Smooth muscle cell (in vitro differentiated cells): Measurements from ENCODE around the gene PCDHGA1. TPM values are rescaled to one million over a fixed set of nuclear protein-coding genes. Genes with fewer than 3 reads are reported as not detected.
A peak's percentile ranks its signal among the peaks of the same experiment; 100 is the strongest.

ENCODE experiments used
- DNase-seq: peaks from one replicate; lab custom pipeline; 2025; ENCODE audit not compliant: unreplicated experiment; lab: John Stamatoyannopoulos, UW
- H2AFZ ChIP-seq: fragments of 200-600 bp; sonication (generic); 2 replicates; pipeline ENCODE4 v1.6.0; 2016; ENCODE audit warnings: antibody characterized with exemption, low read depth, mild to moderate bottlenecking
- H3F3A ChIP-seq: fragments of 200-600 bp; sonication (generic); 2 replicates; pipeline ENCODE4 v1.6.0; 2017; ENCODE audit warnings: antibody characterized with exemption, low read depth
- H3K27ac ChIP-seq: fragments of 200-600 bp; sonication (generic); 2 replicates; pipeline ENCODE4 v1.5.1; 2016; ENCODE audit warnings: low read depth, mild to moderate bottlenecking
- H3K27me3 ChIP-seq: fragments of 200-600 bp; sonication (generic); 2 replicates; pipeline ENCODE4 v1.6.1; 2016; ENCODE audit warnings: low read depth, mild to moderate bottlenecking
- H3K36me3 ChIP-seq: fragments of 200-600 bp; sonication (generic); 2 replicates; pipeline ENCODE4 v1.5.1; 2016; ENCODE audit warnings: low read depth
- H3K4me1 ChIP-seq: fragments of 200-600 bp; sonication (generic); 2 replicates; pipeline ENCODE4 v1.5.1; 2016; ENCODE audit warnings: low read depth
- H3K4me2 ChIP-seq: fragments of 200-600 bp; sonication (generic); 2 replicates; pipeline ENCODE4 v1.6.0; 2016; ENCODE audit warnings: mild to moderate bottlenecking
- H3K4me3 ChIP-seq: fragments of 200-600 bp; sonication (generic); 2 replicates; pipeline ENCODE4 v1.5.1; 2016; ENCODE audit warnings: mild to moderate bottlenecking
- H3K79me2 ChIP-seq: fragments of 200-600 bp; sonication (generic); 2 replicates; pipeline ENCODE4 v1.6.0; 2016; ENCODE audit warnings: low read depth, mild to moderate bottlenecking
- H3K9ac ChIP-seq: fragments of 200-600 bp; sonication (generic); 2 replicates; pipeline ENCODE4 v1.6.0; 2016; ENCODE audit warnings: low read depth
- H3K9me3 ChIP-seq: fragments of 200-600 bp; sonication (generic); replicated peaks from 2 replicates; pipeline ENCODE4 v1.5.1; 2016; ENCODE audit warnings: low read depth
- H4K20me1 ChIP-seq: fragments of 200-600 bp; sonication (generic); 2 replicates; pipeline ENCODE4 v1.6.0; 2016; ENCODE audit warnings: low read depth
- CTCF ChIP-seq: fragments of 200-600 bp; sonication (generic); IDR thresholded peaks from 2 replicates; pipeline ENCODE4 v1.5.1; 2017; ENCODE audit warnings: borderline replicate concordance, mild to moderate bottlenecking, antibody characterized with exemption; ENCODE audit not compliant: insufficient read depth, poor library complexity, severe bottlenecking
- WGBS: methylation state at CpG from one replicate; pipeline ENCODE4 v1.1.7; 2016; ENCODE audit warnings: low lambda C conversion rate; 5-methylcytosine and 5-hydroxymethylcytosine counted together
- polyA plus RNA-seq: library from polyadenylated mRNA; unstranded; fragments of >200 nt; fragmentation: Nextera tagmentation; extraction: Ambion mirVana; gene quantifications from 2 replicates; pipeline ENCODE4 v1.2.1, GENCODE V29; 2016
- total RNA-seq: library from RNA; depleted of rRNA; stranded (reverse); fragments of >200 nt; gene quantifications from 2 replicates; pipeline ENCODE4 v1.2.3, GENCODE V29; 2014

The PCDHGA1 gene
- total and polyA plus RNA-seq, 2 experiments from 2014 or later, result 0.05 to 0.63 TPM

GRCh38 chr5:141524604-141525597 is 194.6 kb downstream of the PCDHGA1 start:
- peaks cover 49% of the 10 kb centered on the region for H3F3A ChIP-seq
- H3K9me3 ChIP-seq, result no peaks in the 10 kb centered on the region
- no peak overlapping the region for H2AFZ ChIP-seq
- no peak overlapping the region for H3K4me3 ChIP-seq
- peak overlapping the region; percentile 57 for H3K4me2 ChIP-seq
- peak overlapping the region; percentile 23 for H3K9ac ChIP-seq
- whole genome bisulfite sequencing, result 9% methylated on average over 12 of the region's 12 CpGs
- peak; percentile 65 for DNase-seq
- peaks cover 9% of the 10 kb centered on the region for H3K79me2 ChIP-seq
- no peaks in the 10 kb centered on the region for H3K27me3 ChIP-seq
- H3K36me3 ChIP-seq, result no peaks in the 10 kb centered on the region
- no peaks in the 10 kb centered on the region for H4K20me1 ChIP-seq
- H3K27ac ChIP-seq, result peak overlapping the region; percentile 100
- peaks cover 43% of the 10 kb centered on the region for H3K4me1 ChIP-seq
- TF ChIP-seq CTCF, result peak; percentile 98

DNA sequence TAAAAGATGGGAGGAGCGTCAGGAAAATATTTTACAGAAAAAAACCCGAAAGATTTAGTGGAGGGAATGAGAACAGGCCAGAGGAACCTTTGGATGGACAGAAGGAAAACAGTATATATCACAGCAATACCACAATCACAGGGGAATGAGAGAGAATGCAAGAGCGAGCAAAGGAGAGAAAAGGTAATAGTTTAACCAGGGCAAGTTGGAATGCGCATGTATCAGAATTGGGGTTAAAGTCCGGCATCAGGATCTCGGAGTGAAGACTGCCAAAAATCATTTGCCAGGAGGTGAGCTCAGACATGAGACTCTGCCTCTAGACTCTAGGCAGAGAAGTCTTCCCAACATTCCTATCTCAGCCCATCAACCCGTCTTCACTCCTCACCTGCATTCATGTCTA is 195.3 kb downstream of the PCDHGA1 start:
- no peaks in the 10 kb centered on the region for H4K20me1 ChIP-seq
- peak overlapping the region; percentile 100 for H3K27ac ChIP-seq
- no peak overlapping the region for H3K9ac ChIP-seq
- no peaks in the 10 kb centered on the region for H3K27me3 ChIP-seq
- no peaks in the 10 kb centered on the region for H3K9me3 ChIP-seq
- peaks cover 9% of the 10 kb centered on the region for H3K79me2 ChIP-seq
- H3F3A ChIP-seq, result peaks cover 47% of the 10 kb centered on the region
- no peaks in the 10 kb centered on the region for H3K36me3 ChIP-seq
- no peak overlapping the region for H2AFZ ChIP-seq
- no peak for DNase-seq
- no peak for TF ChIP-seq CTCF
- H3K4me3 ChIP-seq, result no peak overlapping the region
- WGBS, result 80% methylated on average over 7 of the region's 7 CpGs
- peak overlapping the region; percentile 57 for H3K4me2 ChIP-seq
- peaks cover 35% of the 10 kb centered on the region for H3K4me1 ChIP-seq

GRCh38 chr5:141527426-141527825 is 197.1 kb downstream of the PCDHGA1 start:
- Histone ChIP-seq H3K9me3 (no peaks in the 10 kb centered on the region), H3K4me2 (no peak overlapping the region), H3K27me3 (no peaks in the 10 kb centered on the region), H3F3A (peaks cover 38% of the 10 kb centered on the region), H3K4me1 (peaks cover 19% of the 10 kb centered on the region), H4K20me1 (no peaks in the 10 kb centered on the region), H3K36me3 (no peaks in the 10 kb centered on the region), H2AFZ (no peak overlapping the region), H3K4me3 (no peak overlapping the region), H3K79me2 (peaks cover 9% of the 10 kb centered on the region), H3K9ac (no peak overlapping the region), H3K27ac (no peak overlapping the region)
- 71% methylated on average over 1 of the region's 1 CpG for WGBS
- no peak for TF ChIP-seq CTCF
- DNase-seq, result no peak
